Nephron progenitor cell (in vitro differentiated cells): ENCODE measurements around the gene LPP.

Experiments
- DNase-seq: peaks from one replicate; pipeline ENCODE4 v3.0.0; 2021
- H3K27ac Mint-ChIP-seq: 2 replicates; pipeline ENCODE4 v1.8.0; 2021; ENCODE audit warnings: mild to moderate bottlenecking, moderate library complexity, mixed read lengths
- H3K27me3 Mint-ChIP-seq: 2 replicates; pipeline ENCODE4 v1.8.0; 2021; ENCODE audit warnings: mild to moderate bottlenecking, low read depth, mixed read lengths; ENCODE audit not compliant: poor library complexity
- H3K36me3 Mint-ChIP-seq: 2 replicates; pipeline ENCODE4 v1.8.0; 2021; ENCODE audit warnings: low read depth, mixed read lengths
- H3K4me1 Mint-ChIP-seq: 2 replicates; pipeline ENCODE4 v1.8.0; 2021; ENCODE audit warnings: mixed read lengths
- H3K4me3 Mint-ChIP-seq: 2 replicates; pipeline ENCODE4 v1.8.0; 2021; ENCODE audit warnings: mild to moderate bottlenecking, moderate library complexity, mixed read lengths
- H3K9me3 Mint-ChIP-seq: 2 replicates; pipeline ENCODE4 v1.8.0; 2021; ENCODE audit warnings: mild to moderate bottlenecking, moderate library complexity, mixed read lengths
- CTCF ChIP-seq: fragments of 200-600 bp; sonication (generic); IDR thresholded peaks from 2 replicates; pipeline ENCODE4 v1.5.0; 2021; ENCODE audit warnings: antibody characterized with exemption

The LPP gene

GRCh38 chr3:188583341-188584161, 429.6 kb downstream of the LPP start:
- no peak for DNase-seq
- no peak for TF ChIP-seq CTCF
- Mint-ChIP-seq H3K4me1 (no peaks in the 10 kb centered on the region), H3K27ac (no peak overlapping the region), H3K4me3 (no peak overlapping the region), H3K27me3 (no peaks in the 10 kb centered on the region), H3K36me3 (no peaks in the 10 kb centered on the region), H3K9me3 (no peaks in the 10 kb centered on the region)

DNA sequence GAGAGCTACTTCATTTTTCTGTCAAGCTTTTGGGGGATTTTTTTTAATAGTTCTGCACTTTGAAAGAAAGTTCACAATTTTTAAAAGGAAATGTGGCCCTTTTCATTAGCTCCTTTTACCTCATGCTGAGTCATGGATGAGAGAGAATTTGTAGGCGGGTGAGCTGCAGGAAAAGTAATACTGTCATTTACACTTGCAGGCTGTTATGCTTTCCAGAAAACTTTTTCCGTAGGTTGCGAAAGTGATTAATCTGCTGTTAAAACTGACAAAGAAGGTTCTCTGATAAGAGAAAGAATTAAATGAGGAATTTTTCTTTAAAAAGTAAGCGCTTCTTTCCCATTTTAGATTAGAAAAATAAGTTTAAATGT, 430.2 kb downstream of the LPP start:
- no peaks in the 10 kb centered on the region for H3K4me1 Mint-ChIP-seq

GRCh38 chr3:188584958-188585689, 431.2 kb downstream of the LPP start:
- H3K36me3 Mint-ChIP-seq = no peaks in the 10 kb centered on the region
- no peak for DNase-seq
- H3K4me1 Mint-ChIP-seq = peaks cover 5% of the 10 kb centered on the region
- H3K9me3 Mint-ChIP-seq = no peaks in the 10 kb centered on the region
- H3K27me3 Mint-ChIP-seq = no peaks in the 10 kb centered on the region
- no peak for TF ChIP-seq CTCF
- peak overlapping the region; percentile 3 for H3K27ac Mint-ChIP-seq
- H3K4me3 Mint-ChIP-seq = no peak overlapping the region

More for the DNA sequence above, 430.2 kb downstream of the LPP start:
- Mint-ChIP-seq H3K27ac (no peak overlapping the region), H3K27me3 (no peaks in the 10 kb centered on the region), H3K9me3 (no peaks in the 10 kb centered on the region), H3K36me3 (no peaks in the 10 kb centered on the region), H3K4me3 (no peak overlapping the region)
- no peak for TF ChIP-seq CTCF
- DNase-seq = no peak

DNA sequence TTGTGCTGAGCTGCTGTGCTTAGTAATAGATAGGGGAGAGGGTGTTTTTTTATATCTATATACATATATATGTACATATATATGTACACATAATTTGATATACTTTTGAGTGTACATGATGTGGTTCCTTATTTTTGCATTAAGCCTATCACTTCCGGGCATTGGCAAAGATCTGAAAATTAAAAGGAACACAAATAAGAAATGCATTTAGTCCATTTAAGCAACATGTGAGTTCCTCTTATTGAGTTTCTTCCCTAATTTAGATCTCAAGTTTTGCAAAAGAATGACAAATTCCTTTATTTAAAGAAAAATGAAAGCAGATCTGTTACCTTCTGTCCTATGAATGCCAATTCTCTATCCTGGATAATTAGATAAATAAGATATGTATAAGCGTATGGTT, 435.1 kb downstream of the LPP start:
- Mint-ChIP-seq H3K27me3 (no peaks in the 10 kb centered on the region), H3K36me3 (no peaks in the 10 kb centered on the region), H3K4me3 (no peak overlapping the region), H3K9me3 (no peaks in the 10 kb centered on the region), H3K27ac (no peak overlapping the region), H3K4me1 (peaks cover 5% of the 10 kb centered on the region)
- TF ChIP-seq CTCF = no peak
- no peak for DNase-seq

DNA sequence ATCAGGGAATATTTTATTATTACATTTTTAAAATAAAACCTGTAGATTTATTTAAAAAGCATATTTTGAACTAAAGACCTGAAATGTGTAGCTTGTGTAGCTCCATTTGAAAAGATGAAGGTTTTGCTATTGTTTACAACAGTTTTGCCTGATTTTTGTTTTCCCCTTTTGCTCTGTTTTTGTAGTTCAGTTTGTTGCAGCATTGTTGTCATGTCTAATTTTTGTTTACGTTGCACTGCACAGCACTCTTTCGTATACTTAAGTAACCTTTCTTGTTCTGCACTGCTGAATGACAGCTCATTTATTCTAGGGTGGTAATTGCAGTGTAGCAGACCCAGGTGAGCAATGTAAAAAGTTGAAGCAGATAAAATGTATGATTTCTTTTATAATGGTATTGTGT, 435.8 kb downstream of the LPP start:
- Mint-ChIP-seq H3K9me3 (no peaks in the 10 kb centered on the region), H3K4me1 (peaks cover 5% of the 10 kb centered on the region), H3K27me3 (no peaks in the 10 kb centered on the region), H3K36me3 (no peaks in the 10 kb centered on the region), H3K4me3 (no peak overlapping the region), H3K27ac (no peak overlapping the region)
- no peak for TF ChIP-seq CTCF
- no peak for DNase-seq
